BE2C (cell line): ENCODE measurements around the gene VAX1.
"Not testable (repeated sequence)": the region's sequence is repeated elsewhere in the genome, so short reads cannot be mapped to it uniquely, and the experiment has no call there.

Experiments
- DNase-seq: peaks from one replicate; pipeline ENCODE4 v3.0.0-alpha.2; 2020
- H3K27me3 ChIP-seq: fragments of 250-450 bp; sonication (Bioruptor Pico); 2 replicates; pipeline ENCODE4 v1.5.1; 2020; ENCODE audit warnings: mild to moderate bottlenecking
- H3K36me3 ChIP-seq: fragments of 250-450 bp; sonication (Bioruptor Pico); 2 replicates; pipeline ENCODE4 v1.5.1; 2020; ENCODE audit warnings: mild to moderate bottlenecking
- H3K4me1 ChIP-seq: fragments of 250-450 bp; sonication (Bioruptor Pico); 2 replicates; pipeline ENCODE4 v1.5.1; 2020
- H3K4me3 ChIP-seq: 2 replicates; pipeline ENCODE4 v1.5.1; 2011; ENCODE audit warnings: low read depth, low read length
- H3K9me3 ChIP-seq: fragments of 250-450 bp; sonication (Bioruptor Pico); 2 replicates; pipeline ENCODE4 v1.5.1; 2020
- TF ChIP-seq, protein P1 (sequence below): IDR thresholded peaks from 2 replicates; pipeline ENCODE4 v1.5.1; 2012; ENCODE audit warnings: mild to moderate bottlenecking, low read depth, low read length

The VAX1 gene

DNA sequence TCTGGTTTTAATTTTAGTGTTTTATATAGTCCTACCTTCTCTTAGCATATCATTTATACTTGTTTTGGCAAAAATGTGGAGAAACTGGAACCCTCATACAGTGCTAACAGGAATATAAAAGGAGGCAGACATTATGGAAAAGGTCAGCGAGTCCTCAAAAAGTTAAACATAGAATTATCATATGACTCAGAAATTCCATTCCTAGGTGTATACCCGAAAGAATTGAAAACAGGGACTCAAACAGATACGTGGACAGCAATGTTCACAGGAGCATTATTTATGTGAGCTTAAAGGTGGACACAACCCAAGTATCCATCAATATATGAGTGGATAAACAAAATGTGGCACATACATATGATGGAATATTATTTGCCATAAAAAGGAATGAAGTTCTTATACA, 51.5 kb downstream of the VAX1 start:
- no peak for DNase-seq
- no peaks in the 10 kb centered on the region for H3K27me3 ChIP-seq
- TF ChIP-seq, protein P1, sequence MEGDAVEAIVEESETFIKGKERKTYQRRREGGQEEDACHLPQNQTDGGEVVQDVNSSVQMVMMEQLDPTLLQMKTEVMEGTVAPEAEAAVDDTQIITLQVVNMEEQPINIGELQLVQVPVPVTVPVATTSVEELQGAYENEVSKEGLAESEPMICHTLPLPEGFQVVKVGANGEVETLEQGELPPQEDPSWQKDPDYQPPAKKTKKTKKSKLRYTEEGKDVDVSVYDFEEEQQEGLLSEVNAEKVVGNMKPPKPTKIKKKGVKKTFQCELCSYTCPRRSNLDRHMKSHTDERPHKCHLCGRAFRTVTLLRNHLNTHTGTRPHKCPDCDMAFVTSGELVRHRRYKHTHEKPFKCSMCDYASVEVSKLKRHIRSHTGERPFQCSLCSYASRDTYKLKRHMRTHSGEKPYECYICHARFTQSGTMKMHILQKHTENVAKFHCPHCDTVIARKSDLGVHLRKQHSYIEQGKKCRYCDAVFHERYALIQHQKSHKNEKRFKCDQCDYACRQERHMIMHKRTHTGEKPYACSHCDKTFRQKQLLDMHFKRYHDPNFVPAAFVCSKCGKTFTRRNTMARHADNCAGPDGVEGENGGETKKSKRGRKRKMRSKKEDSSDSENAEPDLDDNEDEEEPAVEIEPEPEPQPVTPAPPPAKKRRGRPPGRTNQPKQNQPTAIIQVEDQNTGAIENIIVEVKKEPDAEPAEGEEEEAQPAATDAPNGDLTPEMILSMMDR = no peak
- no peaks in the 10 kb centered on the region for H3K9me3 ChIP-seq
- H3K36me3 ChIP-seq = no peaks in the 10 kb centered on the region
- no peak overlapping the region for H3K4me3 ChIP-seq
- H3K4me1 ChIP-seq = no peaks in the 10 kb centered on the region

DNA sequence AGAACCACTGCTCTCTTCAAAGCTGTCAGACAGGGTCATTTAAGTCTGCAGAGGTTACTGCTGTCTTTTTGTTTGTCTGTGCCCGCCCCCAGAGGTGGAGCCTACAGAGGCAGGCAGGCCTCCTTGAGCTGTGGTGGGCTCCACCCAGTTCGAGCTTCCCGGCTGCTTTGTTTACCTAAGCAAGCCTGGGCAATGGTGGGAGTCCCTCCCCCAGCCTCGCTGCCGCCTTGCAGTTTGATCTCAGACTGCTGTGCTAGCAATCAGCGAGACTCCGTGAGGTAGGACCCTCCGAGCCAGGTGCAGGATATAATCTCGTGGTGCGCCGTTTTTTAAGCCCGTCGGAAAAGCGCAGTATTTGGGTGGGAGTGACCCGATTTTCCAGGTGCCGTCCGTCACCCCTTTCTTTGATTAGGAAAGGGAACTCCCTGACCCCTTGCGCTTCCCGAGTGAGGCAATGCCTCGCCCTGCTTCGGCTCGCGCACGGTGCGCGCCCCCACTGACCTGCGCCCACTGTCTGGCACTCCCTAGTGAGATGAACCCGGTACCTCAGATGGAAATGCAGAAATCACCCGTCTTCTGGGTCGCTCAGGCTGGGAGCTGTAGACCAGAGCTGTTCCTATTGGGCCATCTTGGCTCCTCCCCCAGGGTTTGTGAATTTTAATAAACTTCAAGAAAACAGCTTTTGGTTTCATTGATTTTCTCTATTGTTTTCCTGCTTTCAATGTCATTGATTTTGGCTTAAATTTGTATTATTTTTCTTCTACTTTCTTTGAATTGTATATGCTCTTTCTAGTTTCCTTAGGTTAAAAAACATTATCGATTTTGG, 53.4 kb downstream of the VAX1 start:
- H3K4me3 ChIP-seq = not testable (repeated sequence)

More for the DNA sequence above, 53.4 kb downstream of the VAX1 start:
- H3K36me3 ChIP-seq, H3K9me3 ChIP-seq, H3K4me1 ChIP-seq, H3K27me3 ChIP-seq, DNase-seq: not testable (repeated sequence)
